GM10847 (cell line): ENCODE measurements around the gene CFAP74.

Experiments used
- POLR2A ChIP-seq: IDR thresholded peaks from 2 replicates; pipeline ENCODE4 v1.6.1; 2011; ENCODE audit not compliant: insufficient read length; ENCODE audit errors: extremely low read depth

The CFAP74 gene

GRCh38 chr1:1917995-1918900 is 85.3 kb downstream of the CFAP74 start:
- TF ChIP-seq POLR2A: no peak

DNA sequence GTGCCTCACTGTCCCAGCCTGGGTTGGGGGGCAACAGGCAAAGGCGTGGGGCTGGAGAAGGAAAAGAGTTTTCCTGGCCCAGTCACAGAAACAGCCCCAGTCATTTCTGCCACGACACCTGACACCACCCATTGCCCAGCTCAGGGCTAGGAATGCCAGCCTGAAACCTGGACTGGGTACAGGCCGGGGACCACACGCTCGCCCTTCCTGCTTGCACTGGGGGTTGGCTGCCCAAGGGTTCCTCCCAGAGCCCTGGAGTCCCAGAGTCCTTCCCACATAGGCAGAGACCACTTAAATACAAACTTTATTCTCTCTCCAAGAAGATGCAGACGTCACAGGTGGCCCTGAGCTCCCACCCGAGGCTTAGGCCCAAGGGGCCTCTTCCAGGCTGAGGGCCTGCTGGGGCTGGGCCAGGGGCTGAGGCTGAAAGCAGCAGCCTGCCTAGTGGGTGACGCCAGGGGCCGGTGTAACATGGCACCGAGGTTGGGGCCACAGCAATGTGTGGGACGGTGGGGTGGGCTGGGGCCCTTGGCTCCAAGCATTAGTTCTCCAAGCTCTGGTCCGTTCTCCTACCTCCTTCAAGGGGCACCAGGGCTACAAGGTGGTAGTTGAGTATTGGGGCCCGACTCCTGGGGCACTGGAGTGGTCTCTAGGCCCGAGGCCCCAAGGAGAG is 86.1 kb downstream of the CFAP74 start:
- TF ChIP-seq POLR2A: no peak

DNA sequence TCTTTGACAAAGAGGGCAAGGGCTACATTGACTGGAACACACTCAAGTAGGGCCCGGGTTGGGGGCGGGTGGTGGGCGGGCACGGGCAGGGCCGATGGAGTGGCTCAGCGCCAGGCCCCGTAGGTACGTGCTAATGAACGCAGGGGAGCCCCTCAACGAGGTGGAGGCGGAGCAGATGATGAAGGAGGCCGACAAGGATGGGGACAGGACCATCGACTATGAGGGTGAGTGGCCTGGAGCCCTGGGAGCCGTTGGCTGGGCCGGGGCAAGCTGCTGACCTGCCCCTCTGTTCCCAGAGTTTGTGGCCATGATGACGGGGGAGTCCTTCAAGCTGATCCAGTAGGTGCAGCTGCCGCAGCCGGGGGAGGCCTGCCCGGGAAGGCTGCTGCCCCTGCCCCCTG is 86.7 kb downstream of the CFAP74 start:
- no peak for TF ChIP-seq POLR2A

GRCh38 chr1:1915911-1916840 is 87.4 kb downstream of the CFAP74 start:
- TF ChIP-seq POLR2A: no peak

- TF ChIP-seq POLR2A: no peak
Observed at GRCh38 chr1:1914971-1915692, 88.5 kb downstream of the CFAP74 start, which contains the start of gene CALML6. Gene CALML6 (plus strand): TSS chr1:1915260. CDS start chr1:1915281, 21 bp downstream.

GRCh38 chr1:1914101-1914970 is 89.2 kb downstream of the CFAP74 start:
- TF ChIP-seq POLR2A: no peak

GRCh38 chr1:1911350-1912041 is 92.1 kb downstream of the CFAP74 start:
- TF ChIP-seq POLR2A: no peak

GRCh38 chr1:1910651-1911331 is 92.8 kb downstream of the CFAP74 start:
- TF ChIP-seq POLR2A: no peak

- no peak for TF ChIP-seq POLR2A
Observed at GRCh38 chr1:1910033-1910465, 93.5 kb downstream of the CFAP74 start.

DNA sequence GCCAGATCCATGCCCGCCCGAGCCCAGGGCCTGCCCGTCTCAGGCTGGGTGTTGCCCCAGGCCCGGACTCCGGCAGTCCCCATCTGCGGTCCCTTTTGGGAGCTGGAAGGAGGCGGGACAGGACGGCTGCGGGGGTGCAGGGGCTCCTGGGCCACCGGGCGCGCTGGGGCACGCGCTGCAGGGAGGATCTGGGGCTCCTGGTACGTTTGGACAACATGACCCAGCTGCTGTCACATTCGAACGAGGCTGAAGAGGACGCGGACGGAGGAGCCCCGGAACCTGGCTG is 95.1 kb downstream of the CFAP74 start:
- no peak for TF ChIP-seq POLR2A

GRCh38 chr1:1907098-1907736 is 96.4 kb downstream of the CFAP74 start:
- TF ChIP-seq POLR2A: no peak

DNA sequence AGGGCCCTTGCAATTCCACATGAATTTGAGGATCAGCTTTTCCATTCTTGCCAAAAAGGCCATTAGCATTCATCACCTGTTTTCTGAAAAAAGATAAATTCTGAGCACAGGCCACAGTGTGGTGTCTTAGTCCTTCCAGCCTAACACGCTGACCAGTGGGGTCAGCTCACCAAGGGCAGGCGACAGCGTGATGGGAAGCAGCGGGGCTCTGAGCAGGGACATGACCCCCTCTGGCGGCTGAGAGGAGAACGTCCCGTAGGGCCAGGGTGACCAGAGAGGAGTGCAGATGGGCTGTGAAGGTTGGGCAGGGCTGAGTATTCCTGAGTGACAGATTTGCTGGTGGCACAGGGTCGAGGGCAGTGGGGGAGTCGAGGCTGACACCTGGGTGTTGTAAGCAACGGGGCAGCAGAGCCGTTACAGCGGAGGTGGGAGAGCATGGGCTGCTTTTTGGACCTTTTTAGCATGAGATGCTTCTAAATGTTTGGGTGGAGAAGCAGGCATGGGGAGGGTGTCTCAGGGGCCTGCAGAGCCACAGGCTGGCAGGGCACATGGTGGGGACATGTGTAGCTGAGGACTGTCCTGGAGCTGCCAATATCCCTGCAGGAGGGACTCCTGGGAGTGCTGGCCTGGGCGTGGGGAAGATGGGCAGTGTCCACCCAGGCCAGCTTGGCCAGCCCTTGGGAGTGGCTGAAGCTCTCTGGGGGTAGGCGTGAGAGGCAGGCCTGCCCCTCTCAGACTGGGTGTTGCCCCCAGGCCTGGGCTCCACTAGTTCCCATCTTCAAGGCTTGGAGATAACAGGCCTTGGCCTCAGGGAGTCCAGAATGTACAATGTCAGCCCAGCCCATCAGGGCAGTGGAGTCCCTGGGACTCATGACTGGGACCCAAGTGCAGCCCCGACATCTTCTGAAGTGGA is 97.1 kb downstream of the CFAP74 start:
- TF ChIP-seq POLR2A: no peak
